K562 (cell line): ENCODE measurements around the gene OCA2.

ENCODE experiments used
- ATF4 ChIP-seq: fragments of 450-650 bp; formaldehyde crosslinking; IDR thresholded peaks from 2 replicates; pipeline ENCODE4 v1.4.0; 2022; ENCODE audit warnings: mild to moderate bottlenecking, moderate library complexity
- EGR1 ChIP-seq: fragments of 450-650 bp; conservative IDR thresholded peaks from 2 replicates; pipeline ENCODE4 v1.6.1; 2017; ENCODE audit warnings: mild to moderate bottlenecking
- FOS ChIP-seq: IDR thresholded peaks from 3 replicates; pipeline ENCODE4 v1.6.1; 2011; ENCODE audit not compliant: insufficient read length; ENCODE audit errors: extremely low read depth
- FOXK2 ChIP-seq, 2 experiments: fragments of 450-650 bp; IDR thresholded peaks in 1 of 2; conservative IDR thresholded peaks in 1 of 2; 2 replicates each; pipeline ENCODE4 v1.6.1; 2016; ENCODE audit warnings: low read depth in 2 of 2, mild to moderate bottlenecking in 1 of 2
- IRF2 ChIP-seq: sonication (generic); formaldehyde crosslinking; IDR thresholded peaks from 2 replicates; pipeline ENCODE4 v1.8.1; 2022; ENCODE audit warnings: mild to moderate bottlenecking, missing genetic modification reagents
- MBD1 ChIP-seq: fragments of 250-450 bp; sonication (Bioruptor Pico); IDR thresholded peaks from 2 replicates; pipeline ENCODE4 v1.8.0; 2022; ENCODE audit warnings: inconsistent platforms
- POLR2A ChIP-seq: fragments of 450-650 bp; conservative IDR thresholded peaks from 2 replicates; pipeline ENCODE4 v1.6.1; 2016
- RNF2 ChIP-seq: sonication (generic); IDR thresholded peaks from 2 replicates; pipeline ENCODE4 v1.6.1; 2016
- TRIM28 ChIP-seq: fragments of 450-650 bp; IDR thresholded peaks from 2 replicates; pipeline ENCODE4 v1.6.1; 2017

- TF ChIP-seq IRF2 (CRISPR knock-in tag) (no peak), FOS (no peak), RNF2 (no peak), MBD1 (CRISPR knock-in tag) (no peak), ATF4 (CRISPR knock-in tag) (no peak), POLR2A (no peak), TRIM28 (no peak), EGR1 (no peak), FOXK2 (conservative IDR thresholded peaks at IDR 0.05 in 1 of 2, IDR thresholded peaks at IDR 0.05 in 1 of 2; ENCODE audit: low read depth in 2 of 2) (no peak)
Observed at GRCh38 chr15:27872355-27872754, 226.8 kb downstream of the OCA2 start.
